HG03060 (cell line): ENCODE results near the gene BEND7.

Source experiments
- ATAC-seq: cut with Tn5 transposase; IDR thresholded peaks from one replicate; pipeline ENCODE4 v1.9.1; 2021; ENCODE audit warnings: low read depth, moderate number of reproducible peaks; ENCODE audit not compliant: unreplicated experiment

BEND7 gene

GRCh38 chr10:13485623-13486022, 43.2 kb downstream of the BEND7 start:
- no peak for ATAC-seq

DNA sequence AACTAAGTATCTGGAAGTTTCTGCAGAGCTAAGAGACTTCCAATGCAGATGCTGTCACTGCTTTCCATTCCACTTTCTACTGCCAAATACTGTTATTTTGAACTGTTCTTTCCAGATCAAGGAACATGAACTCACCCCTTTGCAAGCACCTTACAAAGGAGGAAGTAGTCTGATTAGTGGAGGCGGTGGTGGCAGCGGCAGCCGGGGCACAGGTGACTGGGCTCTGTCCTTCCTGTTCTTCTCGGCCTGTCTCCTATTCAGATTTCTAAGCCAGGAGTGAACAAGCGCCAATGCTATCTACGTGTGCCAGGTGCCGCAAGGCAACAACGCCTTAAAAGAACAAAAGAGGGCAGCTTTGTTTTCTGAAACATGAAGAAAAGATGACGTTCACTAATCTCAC, 44.9 kb downstream of the BEND7 start:
- ATAC-seq: no peak

GRCh38 chr10:13483073-13483472, 45.7 kb downstream of the BEND7 start:
- no peak for ATAC-seq

- no peak for ATAC-seq
Measured at GRCh38 chr10:13481690-13482089, 47.1 kb downstream of the BEND7 start.

- no peak for ATAC-seq
Measured at GRCh38 chr10:13475124-13475523, 53.7 kb downstream of the BEND7 start.

DNA sequence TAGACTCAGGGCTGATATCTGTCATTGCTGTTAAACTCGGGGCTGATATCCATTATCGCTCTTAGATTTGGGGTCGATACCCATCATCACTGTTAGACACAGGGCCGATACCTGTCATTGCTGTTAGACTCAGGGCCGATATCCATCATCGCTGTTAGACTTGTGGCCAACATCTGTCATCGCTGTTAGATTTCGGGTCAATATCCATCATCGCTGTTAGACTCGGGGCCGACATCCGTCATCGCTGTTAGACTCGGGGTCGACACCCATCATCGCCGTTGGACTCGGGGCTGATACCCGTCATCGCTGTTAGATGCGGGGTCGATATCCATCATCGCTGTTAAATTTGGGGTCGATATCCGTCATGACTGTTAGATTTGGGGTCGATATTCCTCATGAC, 54.8 kb downstream of the BEND7 start:
- ATAC-seq: no peak

DNA sequence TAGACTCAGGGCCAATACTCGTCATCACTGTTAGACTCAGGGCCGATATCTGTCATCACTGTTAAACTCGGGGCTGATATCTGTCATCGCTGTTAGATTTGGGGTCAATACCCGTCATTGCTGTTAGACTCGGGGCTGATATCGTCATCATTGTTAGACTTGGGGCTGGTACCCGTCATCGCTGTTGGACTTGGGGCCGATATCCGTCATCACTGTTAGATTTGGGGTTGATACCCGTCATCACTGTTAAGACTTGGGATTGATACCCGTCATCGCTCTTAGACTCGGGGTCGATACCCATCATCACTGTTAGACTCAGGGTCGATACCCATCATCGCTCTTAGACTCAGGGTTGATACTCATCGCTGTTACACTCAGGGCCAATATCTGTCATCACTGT, 56.5 kb downstream of the BEND7 start:
- ATAC-seq: no peak

DNA sequence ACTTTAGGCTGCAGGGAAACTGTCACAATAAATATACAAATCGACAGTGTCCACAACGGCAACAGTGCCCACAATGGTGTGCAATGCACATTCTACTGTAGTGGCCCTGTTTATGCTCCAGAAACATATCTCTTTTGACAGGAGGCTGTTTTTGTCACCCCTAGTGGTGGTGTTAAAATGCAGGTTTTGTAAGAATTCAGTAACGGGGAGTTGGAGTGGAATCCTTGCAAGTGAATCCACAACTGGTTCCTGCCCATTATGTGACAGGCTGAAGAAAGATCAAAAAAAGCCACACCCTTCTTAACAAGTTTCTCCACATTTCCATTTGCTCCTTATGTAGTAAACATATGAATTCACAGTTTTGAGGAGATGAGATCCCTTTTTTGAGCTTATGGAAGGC, 58.5 kb downstream of the BEND7 start:
- no peak for ATAC-seq

DNA sequence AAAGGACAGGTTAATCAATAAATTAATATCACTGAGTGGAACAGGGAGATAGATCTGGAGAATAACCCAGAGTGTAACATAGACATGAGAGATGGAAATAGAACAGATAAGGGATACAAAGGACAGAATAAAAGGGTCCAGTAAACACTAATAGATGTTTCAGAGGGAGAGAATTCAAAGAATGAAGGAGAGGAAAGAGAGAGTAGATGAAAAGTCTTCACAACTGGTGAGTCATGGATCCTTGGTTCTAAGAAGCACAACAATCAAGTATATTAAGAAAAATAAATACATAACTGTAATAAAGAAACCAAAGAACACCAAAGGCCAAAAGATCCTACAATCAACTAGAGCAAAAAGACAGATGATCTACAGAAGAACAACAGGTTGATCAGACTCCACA, 66.3 kb downstream of the BEND7 start:
- ATAC-seq: no peak

- no peak for ATAC-seq
Measured at GRCh38 chr10:13458687-13459012, 70.2 kb downstream of the BEND7 start.

DNA sequence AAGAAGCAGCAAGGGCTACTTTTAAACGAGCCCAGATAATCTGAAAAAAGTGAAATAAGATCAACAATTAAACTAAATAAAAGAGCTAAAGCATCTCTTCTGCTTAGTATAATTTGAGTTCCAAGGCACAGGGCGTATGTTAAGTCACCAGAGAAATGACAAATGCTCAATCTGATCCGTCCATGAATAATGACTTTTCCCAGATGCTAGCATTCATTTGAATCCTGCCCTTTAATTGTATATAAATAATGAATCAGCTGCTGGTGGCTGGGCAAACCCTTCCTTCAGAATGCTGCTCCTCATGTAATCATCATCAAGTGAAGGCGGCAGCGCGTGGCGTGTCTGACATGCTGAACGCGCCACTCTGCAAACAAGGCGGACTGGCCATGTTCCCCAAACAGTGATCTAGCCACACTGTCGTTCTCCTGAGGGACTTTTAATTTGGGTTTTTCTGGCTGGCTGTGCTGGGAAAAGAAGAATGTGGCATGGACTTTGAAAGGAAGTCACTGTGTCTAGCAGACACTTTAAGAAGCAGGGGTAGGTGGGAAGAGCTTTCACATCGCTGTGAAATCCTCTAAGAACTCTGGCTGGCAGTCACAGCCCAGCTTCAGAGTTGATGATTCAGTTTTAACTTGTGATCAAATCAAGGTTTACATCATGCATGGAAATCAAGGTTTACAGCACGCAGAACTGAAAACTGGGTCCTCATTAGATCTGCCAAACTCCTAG, 70.7 kb downstream of the BEND7 start:
- ATAC-seq: no peak

DNA sequence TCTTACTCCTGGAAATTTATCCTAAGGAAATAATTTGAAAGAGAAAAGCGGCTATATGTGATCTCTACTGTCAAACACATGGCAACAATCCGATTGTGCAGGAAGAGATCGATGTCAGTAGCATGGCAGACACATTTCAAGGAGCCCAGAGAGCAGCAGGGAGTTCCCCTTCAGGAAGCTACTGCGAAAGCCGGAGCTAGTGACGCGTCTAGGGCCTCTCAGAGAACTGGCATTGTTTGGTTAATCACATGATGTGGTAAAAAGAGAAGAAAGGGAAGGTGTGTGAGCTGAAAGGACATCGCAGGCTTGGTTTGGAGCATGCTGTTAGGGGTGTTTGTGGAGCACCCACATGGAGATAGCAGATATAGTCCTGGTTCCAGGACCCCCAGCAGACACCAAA, 74.9 kb downstream of the BEND7 start:
- no peak for ATAC-seq

DNA sequence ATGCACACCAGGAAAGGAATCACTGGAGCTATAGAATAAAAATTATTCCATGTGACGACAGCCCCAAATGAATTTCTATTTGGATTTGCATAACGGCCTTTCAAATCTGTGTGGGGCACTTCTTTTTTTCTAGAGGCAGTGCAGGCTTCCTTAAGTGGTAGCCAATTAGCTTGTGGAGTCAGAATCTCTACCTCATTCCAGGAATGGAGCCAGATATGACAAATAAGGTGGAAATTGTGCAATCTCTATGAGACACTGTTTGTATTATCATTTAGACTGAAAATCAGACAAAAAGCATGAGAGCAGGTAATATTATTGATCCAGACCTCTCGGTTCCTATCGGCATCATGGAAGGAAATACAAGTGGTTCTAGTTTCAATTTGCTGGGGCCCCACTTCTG, 78.7 kb downstream of the BEND7 start:
- ATAC-seq: no peak

DNA sequence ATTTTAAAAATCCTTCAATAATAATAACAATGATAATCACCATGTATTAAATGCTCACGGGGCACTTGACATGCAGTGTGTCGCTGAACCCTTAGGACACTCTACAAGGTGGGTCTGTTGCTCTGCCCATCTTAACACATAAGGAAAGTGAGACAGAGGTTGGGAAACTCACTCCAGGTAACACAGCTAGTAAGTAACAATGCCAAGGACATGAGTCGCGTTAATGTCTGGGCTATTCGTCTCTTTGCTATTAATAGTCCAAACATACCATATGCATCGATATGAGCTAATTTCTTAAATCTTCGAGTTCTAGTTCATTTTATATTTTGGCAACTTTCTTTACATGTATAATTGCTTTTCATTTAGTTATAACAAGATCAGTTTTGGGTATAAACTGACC, 79.5 kb downstream of the BEND7 start:
- ATAC-seq: no peak

DNA sequence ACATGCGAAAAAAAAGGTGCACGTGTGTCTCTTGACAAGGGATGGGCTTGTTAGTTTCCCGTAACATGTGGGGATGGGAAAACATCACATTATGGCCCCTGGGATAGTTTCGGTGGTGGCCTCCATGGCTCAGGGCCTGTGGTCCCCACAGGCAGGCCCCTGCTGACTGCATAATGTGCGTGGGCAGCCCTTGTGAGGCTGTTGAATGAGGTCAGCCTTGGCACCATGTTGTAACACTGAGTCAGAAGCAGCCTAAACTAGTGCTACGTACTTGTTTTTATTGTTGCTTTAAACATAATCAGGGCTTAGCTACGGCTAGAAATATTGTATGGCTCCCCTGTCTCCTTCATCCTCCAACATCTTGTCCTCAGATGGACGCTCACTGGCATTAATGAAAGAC, 80.6 kb downstream of the BEND7 start:
- ATAC-seq: no peak

- no peak for ATAC-seq
Measured at GRCh38 chr10:13445656-13446400, 83.0 kb downstream of the BEND7 start.

DNA sequence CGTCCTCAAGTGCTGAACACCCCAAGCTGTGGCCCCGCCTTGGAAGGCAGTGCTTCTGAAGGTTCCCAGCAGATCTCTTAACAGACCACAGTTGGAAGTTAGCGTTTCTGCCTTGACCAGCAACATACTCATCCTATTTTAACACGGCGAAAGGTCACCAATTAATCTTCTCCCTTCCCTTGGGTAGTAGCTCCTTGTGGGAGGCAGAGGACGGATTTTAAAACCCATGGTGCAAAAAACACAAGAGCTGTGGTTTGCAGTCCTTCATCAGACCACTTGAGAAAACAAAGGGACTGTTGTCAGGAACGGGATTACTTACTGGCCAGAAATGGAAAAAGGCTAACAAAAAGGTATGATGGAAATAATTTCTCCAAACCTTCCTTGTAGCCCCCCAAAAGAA, 87.3 kb downstream of the BEND7 start:
- ATAC-seq: no peak

- ATAC-seq: no peak
Measured at GRCh38 chr10:13440185-13441061, 88.4 kb downstream of the BEND7 start.

DNA sequence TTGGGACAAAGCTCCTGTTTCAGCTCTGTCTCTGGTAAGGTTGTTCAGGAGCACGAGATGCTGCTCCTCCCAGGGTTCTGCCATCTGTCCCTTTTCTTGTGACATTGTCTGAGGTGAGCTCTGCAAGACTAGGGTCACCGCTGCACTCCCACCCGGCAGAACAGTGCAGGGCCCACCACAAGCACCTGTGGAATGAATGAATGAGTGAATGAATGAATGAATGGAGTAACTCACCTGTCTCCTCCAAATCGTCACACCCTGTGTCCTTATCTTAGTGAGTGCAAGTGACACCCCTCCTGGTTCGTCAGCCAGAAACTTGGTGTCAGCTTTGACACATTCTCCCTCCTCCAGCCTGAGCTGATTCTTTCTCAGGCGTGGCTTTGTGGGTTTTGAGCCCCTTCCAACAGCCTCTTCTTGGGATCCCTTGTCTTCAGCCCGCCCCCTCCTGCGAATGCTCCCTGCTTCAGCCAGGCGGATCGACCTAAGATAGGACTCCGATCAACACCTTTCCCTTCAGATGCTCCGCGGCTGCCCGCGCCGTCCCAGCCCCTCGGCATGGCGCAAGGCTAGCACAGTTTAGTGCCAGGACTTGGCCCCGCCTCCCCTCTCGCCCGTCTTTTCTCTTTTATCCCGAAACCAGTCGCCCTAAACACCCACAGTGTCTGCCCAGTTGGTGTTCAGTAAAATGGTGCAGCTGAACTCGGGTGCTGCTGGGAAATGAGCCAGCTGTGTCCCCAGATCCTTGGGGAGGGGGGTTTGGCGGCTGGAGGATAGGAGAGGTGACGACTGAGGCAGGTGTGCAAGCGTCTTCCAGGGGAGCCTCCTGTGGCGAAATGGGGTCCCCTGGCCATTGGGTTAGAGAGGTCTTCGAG, 89.3 kb downstream of the BEND7 start:
- ATAC-seq: no peak

DNA sequence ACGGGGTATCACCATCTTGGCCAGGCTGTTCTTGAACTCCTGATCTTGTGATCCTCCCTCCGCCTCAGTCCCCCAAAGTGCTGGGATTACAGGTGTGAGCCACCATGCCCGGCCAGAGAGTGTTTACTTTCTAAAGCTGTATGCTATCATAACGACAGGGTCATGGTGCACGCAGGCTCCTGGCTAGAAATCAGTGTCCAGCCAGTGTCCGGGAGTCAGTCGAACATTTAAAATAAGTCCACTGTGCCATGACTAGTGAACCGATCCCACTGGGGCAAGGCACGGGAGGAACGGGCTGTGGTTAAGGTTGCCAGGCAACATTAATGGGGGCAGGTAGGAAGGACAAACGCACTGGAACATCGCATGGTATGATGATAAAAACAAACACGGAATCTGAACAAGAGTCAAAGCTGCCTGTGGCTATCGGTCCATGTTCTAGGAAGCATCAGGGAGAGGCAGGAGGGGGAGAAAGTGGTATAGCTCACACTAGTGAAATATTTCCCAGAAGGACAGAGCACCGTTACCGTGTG, 91.7 kb downstream of the BEND7 start:
- ATAC-seq: no peak
